HuH-7.5 (cell line): Measurements from ENCODE around the gene CPLANE2.

Experiments used
- DNase-seq: peaks from one replicate; pipeline ENCODE4 v3.0.0; 2011; ENCODE audit warnings: low spot score

Gene CPLANE2

GRCh38 chr1:16187748-16188401 lies 49.1 kb downstream of the CPLANE2 start:
- DNase-seq: no peak

- DNase-seq: no peak
These were observed 50.2 kb downstream of the CPLANE2 start for GRCh38 chr1:16186655-16187235.

GRCh38 chr1:16184557-16185303 lies 52.3 kb downstream of the CPLANE2 start:
- no peak for DNase-seq

- no peak for DNase-seq
These were observed 53.0 kb downstream of the CPLANE2 start for GRCh38 chr1:16183765-16184556.

DNA sequence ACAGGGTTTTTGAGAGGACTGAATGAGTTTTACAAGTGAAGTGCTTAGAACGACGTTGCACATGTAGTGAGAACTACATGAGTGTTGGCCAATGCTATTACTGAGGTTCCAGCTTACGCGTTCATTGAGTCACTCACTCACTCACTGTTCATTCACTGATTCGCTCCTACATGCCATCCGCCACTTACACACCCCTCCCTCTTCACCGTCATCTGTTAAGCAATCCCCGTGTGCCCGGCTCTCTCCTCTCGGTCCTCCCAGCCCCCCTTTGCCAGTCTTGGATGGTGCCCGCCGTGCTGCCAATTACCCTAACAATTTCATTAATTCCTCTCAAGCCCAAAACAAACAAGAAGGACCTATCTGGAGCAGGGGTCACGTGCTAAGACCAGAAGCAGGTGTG lies 53.8 kb downstream of the CPLANE2 start:
- DNase-seq: no peak

GRCh38 chr1:16181887-16182719 lies 54.9 kb downstream of the CPLANE2 start:
- DNase-seq: peak; percentile 76
